Loucy (cell line): Measurements from ENCODE around the gene MEGF10.

Experiments
- CTCF ChIP-seq: fragments of 200-600 bp; sonication (generic); conservative IDR thresholded peaks from 2 replicates; pipeline ENCODE4 v1.5.1; 2014; ENCODE audit warnings: mild to moderate bottlenecking, antibody characterized with exemption, low read length
- EZH2phosphoT487 ChIP-seq: fragments of 200-600 bp; IDR thresholded peaks from 2 replicates; pipeline ENCODE4 v1.6.1; 2018; ENCODE audit warnings: antibody characterized with exemption, mild to moderate bottlenecking, moderate library complexity, borderline replicate concordance

- no peak for TF ChIP-seq CTCF
- TF ChIP-seq EZH2phosphoT487: no peak
Observed at GRCh38 chr5:127367029-127367428, 76.4 kb downstream of the MEGF10 start.
